LNCaP clone FGC (cell line): ENCODE measurements around the gene IKZF1.

Experiments
- DNase-seq: peaks from one replicate; pipeline ENCODE4 v3.0.0-alpha.2; 2011; ENCODE audit warnings: low read depth
- H3K4me3 ChIP-seq: 2 replicates; pipeline ENCODE4 v1.5.1; 2011; ENCODE audit warnings: mild to moderate bottlenecking, low read depth, low read length, control low read depth
- TF ChIP-seq, protein P1 (sequence below): IDR thresholded peaks from 2 replicates; pipeline ENCODE4 v1.5.1; 2012; ENCODE audit warnings: mild to moderate bottlenecking; ENCODE audit not compliant: control insufficient read depth, insufficient read depth; ENCODE audit errors: extremely low read depth

IKZF1 gene

DNA sequence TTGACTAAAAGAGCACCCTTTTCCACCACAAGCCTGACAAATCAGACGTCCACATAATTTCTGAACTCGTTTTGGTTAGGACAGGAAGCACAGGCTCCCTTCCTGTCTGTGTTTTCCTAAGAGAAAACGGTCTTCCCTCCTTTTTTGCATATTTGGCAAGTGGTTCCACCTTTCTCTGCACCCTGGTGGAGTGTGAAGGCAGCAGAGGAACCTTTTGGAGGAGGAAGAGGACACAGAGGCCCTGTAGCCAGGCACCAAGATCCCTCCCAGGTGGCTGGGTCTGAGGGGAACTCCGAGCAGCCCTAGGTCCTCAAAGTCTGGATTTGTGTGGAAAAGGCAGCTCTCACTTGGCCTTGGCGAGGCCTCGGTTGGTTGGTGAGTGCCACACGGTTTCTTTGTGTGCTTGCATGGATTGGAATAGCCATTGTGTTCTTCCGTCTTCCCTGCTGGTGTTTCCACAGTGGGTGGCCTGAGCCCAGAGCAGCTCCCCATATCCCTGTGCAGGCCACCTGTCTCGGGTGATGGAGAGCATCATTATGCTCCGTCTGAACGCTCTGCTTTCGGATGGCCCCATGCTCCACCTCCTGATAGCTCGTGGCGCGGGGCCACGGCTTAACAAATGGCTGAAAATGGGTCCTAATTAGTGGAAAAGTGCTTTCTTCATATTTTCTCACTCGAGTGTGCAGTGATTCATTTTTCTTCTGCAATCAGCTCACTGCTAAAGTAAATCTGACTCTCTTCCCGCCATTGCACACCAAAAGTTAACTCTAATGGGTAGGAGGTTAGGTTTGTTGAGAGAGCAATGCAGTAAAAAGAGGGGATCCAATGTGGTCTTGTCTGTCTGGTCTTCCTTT lies 4.2 kb downstream of the IKZF1 start:
- TF ChIP-seq, protein P1, sequence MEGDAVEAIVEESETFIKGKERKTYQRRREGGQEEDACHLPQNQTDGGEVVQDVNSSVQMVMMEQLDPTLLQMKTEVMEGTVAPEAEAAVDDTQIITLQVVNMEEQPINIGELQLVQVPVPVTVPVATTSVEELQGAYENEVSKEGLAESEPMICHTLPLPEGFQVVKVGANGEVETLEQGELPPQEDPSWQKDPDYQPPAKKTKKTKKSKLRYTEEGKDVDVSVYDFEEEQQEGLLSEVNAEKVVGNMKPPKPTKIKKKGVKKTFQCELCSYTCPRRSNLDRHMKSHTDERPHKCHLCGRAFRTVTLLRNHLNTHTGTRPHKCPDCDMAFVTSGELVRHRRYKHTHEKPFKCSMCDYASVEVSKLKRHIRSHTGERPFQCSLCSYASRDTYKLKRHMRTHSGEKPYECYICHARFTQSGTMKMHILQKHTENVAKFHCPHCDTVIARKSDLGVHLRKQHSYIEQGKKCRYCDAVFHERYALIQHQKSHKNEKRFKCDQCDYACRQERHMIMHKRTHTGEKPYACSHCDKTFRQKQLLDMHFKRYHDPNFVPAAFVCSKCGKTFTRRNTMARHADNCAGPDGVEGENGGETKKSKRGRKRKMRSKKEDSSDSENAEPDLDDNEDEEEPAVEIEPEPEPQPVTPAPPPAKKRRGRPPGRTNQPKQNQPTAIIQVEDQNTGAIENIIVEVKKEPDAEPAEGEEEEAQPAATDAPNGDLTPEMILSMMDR, result no peak
- H3K4me3 ChIP-seq, result no peak overlapping the region
- no peak for DNase-seq

DNA sequence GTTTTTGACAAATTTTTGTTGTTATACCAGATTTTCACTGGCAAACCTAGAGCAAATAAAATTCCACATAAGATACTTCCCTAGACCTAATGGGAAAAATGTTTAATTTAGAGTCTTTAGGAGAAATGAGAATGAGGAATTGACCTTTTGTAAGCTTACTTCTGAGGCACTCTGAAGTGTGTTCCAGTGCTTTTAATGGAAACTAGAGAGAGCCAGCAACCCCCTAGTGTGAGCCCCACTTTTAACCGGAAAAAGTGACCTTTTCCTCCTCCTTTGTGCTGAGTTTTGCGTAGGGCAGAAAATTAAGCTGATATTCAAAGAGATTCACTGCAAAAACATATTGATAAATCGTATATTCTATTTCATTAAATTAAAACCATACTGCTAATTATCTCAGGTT lies 5.2 kb downstream of the IKZF1 start:
- TF ChIP-seq, protein P1, result no peak
- H3K4me3 ChIP-seq, result no peak overlapping the region
- DNase-seq, result no peak

DNA sequence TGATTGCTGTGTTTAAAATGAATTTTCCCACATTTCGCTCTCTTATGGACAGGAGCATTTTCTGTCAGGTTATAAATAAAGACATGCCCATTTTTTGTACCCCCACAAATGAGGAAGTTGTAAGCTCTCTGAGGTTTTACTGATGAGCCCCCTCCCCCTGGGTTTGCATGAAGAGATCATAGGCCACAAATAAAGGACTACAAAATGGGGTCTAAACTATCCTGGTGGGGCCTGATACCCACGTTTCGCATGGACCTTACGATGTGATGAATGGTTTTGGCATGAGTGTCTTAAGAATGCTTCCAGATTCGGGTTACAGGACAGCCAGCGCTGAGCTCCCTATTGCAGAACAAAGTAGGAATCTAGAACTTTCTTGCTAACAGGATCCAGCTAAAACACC lies 5.8 kb downstream of the IKZF1 start:
- DNase-seq, result no peak
- no peak overlapping the region for H3K4me3 ChIP-seq
- TF ChIP-seq, protein P1, result no peak

DNA sequence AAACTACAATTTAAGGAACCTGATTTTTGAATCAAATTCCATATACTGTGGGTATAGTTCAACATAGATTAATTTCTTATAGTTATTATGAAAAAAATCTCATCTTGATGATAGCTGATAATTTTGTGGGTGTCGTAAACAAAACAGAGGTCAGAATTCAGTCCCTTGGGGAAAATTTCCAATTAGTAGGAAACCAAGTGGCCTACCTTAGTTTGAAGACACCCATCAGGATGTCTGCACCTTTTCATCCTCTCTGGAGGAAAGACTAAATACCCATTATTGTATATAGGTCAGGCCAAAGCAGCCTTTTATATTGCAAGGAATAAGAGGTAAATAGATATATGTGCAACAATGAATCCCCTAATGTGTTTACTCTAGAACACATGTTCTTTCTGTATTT lies 6.4 kb downstream of the IKZF1 start:
- no peak overlapping the region for H3K4me3 ChIP-seq
- TF ChIP-seq, protein P1, result no peak

DNA sequence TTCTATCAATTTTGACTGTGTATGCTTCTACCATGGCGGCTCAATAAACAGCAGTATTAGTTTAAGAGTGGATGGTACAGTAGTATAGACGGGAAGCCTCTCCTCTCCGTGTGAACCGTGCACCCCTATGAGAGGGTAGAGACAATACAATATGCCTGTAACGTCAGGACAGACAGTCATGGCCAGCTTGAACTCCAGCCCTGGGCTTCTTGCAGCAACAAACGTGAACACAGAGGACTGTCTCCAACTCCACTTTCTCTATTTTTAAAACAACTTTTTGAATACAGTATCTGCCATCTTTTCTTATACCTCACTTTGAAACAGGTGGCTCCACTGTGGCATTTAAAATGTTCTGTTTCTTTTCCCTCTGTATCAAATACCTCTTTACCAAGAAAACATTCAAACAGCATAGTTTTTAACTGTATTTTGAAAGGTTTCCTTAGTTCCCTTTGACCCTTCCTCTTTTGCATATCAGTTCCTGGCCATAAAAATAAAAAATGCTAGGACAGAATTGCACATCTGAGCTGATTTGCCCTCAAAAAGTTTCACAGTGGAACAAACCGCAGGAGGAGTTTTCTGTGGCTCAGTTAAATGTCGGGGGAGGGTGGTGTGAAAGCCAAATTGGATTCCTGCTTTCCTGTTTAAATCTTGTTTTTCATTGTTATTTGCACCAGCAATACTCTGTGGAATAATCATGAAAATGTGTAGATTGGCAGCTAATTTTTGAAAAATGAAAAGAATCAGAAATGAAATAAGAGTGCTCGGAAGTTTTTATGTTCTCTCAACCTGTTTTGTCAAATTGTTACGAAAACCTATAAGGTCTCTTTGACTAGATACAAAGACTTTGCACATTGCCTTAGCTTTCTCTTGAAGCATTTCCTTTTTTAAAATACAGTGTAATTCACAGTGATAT lies 8.0 kb downstream of the IKZF1 start:
- no peak for DNase-seq
- H3K4me3 ChIP-seq, result no peak overlapping the region
- TF ChIP-seq, protein P1, result no peak

More for the DNA sequence above, 6.4 kb downstream of the IKZF1 start:
- DNase-seq, result no peak

DNA sequence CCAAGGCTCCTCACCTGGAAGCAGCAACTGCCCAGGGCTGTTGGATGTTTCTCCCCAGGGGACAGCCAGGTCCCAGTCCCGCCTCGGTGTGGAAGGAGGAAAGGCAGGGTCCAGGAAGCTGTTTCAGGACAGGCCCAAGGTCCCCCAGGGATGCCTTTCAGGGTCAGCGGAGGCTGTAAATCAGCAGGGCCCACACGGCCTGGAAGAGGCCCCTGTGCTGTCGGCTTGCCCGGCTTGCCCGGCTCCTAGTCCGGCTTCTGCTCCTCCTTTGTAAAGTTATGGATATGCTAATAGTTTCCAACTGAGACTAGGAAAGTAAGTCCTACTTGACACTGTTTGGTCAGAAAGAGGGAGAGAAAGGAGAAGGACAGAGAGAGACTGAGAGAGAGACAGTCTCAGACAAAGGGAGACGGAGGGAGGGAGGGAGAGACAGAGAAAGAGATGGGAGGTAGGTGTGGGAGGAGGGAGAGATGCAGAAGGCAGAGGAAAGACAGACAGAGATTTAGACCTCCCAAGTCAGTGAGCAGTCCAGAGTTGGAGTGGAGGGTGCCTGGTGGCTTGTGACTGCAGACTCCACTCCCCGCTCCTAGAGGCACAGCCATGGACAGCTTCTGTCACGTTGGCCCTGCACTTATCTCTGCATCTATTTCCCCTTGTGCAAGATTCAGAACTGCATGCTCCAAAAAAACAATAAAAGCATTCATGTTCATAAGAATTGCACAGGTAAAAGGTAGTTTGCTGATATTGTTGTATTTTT lies 10.5 kb downstream of the IKZF1 start:
- TF ChIP-seq, protein P1, result no peak
- DNase-seq, result no peak
- H3K4me3 ChIP-seq, result no peak overlapping the region
